ENCODE data around the gene FIS1.

FIS1 gene

GRCh38 chr7:101235522-101235921, 9.4 kb downstream of the FIS1 start:
- no peaks in the 10 kb centered on the region for H3K9me3 ChIP-seq (ENCODE audit: insufficient read depth, low read length, severe bottlenecking)
- H3K27me3 ChIP-seq (ENCODE audit: insufficient read depth, low read length, poor library complexity) = no peaks in the 10 kb centered on the region
- H3K4me3 ChIP-seq (ENCODE audit: low read depth in 1 of 2, low read length in 2 of 2) = no peak overlapping the region
- H3K4me2 ChIP-seq (ENCODE audit: insufficient read depth, low read length) = no peak overlapping the region
- peaks cover 55% of the 10 kb centered on the region for H3K36me3 ChIP-seq (ENCODE audit: insufficient read depth, low read length)
- H3K9ac ChIP-seq (ENCODE audit: low read depth, low read length) = no peak overlapping the region
- H3K79me2 ChIP-seq (ENCODE audit: insufficient read depth, low read length) = peaks cover under 1% of the 10 kb centered on the region; the same call in 1 of the 2 replicates
- H4K20me1 ChIP-seq (ENCODE audit: insufficient read depth, low read length) = peaks cover 17% of the 10 kb centered on the region
- H2AFZ ChIP-seq (ENCODE audit: low read depth, low read length) = no peak overlapping the region
- TF ChIP-seq EZH2 (IDR thresholded peaks at IDR 0.05; ENCODE audit: borderline replicate concordance, low read depth, low read length, severe bottlenecking) = no peak
- no peak for TF ChIP-seq CTCF (IDR thresholded peaks at IDR 0.05; ENCODE audit: borderline replicate concordance, extremely low read depth, low read length, poor library complexity, severe bottlenecking)
- H3K4me1 ChIP-seq (ENCODE audit: insufficient read depth, low read length) = no peaks in the 10 kb centered on the region
- DNase-seq (no peak), ATAC-seq (ENCODE audit: insufficient read depth, low read depth) (no peak)
- no peak overlapping the region for H3K27ac ChIP-seq (ENCODE audit: low read length)

GRCh38 chr7:101235050-101235449, 9.8 kb downstream of the FIS1 start:
- Histone ChIP-seq H2AFZ (ENCODE audit: low read depth, low read length) (no peak overlapping the region), H3K4me1 (ENCODE audit: insufficient read depth, low read length) (no peaks in the 10 kb centered on the region), H3K79me2 (ENCODE audit: insufficient read depth, low read length) (no peaks in the 10 kb centered on the region), H3K9ac (ENCODE audit: low read depth, low read length) (no peak overlapping the region), H3K27me3 (ENCODE audit: insufficient read depth, low read length, poor library complexity) (no peaks in the 10 kb centered on the region), H3K4me2 (ENCODE audit: insufficient read depth, low read length) (no peak overlapping the region), H3K4me3 (ENCODE audit: low read depth in 1 of 2, low read length in 2 of 2) (no peak overlapping the region), H4K20me1 (ENCODE audit: insufficient read depth, low read length) (peaks cover 17% of the 10 kb centered on the region), H3K27ac (ENCODE audit: low read length) (no peak overlapping the region), H3K9me3 (ENCODE audit: insufficient read depth, low read length, severe bottlenecking) (no peaks in the 10 kb centered on the region), H3K36me3 (ENCODE audit: insufficient read depth, low read length) (peaks cover 50% of the 10 kb centered on the region)
- TF ChIP-seq EZH2 (IDR thresholded peaks at IDR 0.05; ENCODE audit: borderline replicate concordance, low read depth, low read length, severe bottlenecking) = no peak
- peak; percentile 51 for TF ChIP-seq CTCF (IDR thresholded peaks at IDR 0.05; ENCODE audit: borderline replicate concordance, extremely low read depth, low read length, poor library complexity, severe bottlenecking)
- ATAC-seq (ENCODE audit: insufficient read depth, low read depth) (0 out of 3 replicates have a peak, but pooled peaks have one; percentile 16), DNase-seq (no peak)

- H3K4me2 ChIP-seq (ENCODE audit: insufficient read depth, low read length) = no peak overlapping the region
- no peaks in the 10 kb centered on the region for H3K79me2 ChIP-seq (ENCODE audit: insufficient read depth, low read length)
- peaks cover 16% of the 10 kb centered on the region for H4K20me1 ChIP-seq (ENCODE audit: insufficient read depth, low read length)
- no peak overlapping the region for H3K9ac ChIP-seq (ENCODE audit: low read depth, low read length)
- no peak for TF ChIP-seq CTCF (IDR thresholded peaks at IDR 0.05; ENCODE audit: borderline replicate concordance, extremely low read depth, low read length, poor library complexity, severe bottlenecking)
- TF ChIP-seq EZH2 (IDR thresholded peaks at IDR 0.05; ENCODE audit: borderline replicate concordance, low read depth, low read length, severe bottlenecking) = no peak
- peaks cover 46% of the 10 kb centered on the region for H3K36me3 ChIP-seq (ENCODE audit: insufficient read depth, low read length)
- DNase-seq (no peak), ATAC-seq (ENCODE audit: insufficient read depth, low read depth) (peak; percentile 34; the same call in 1 of the 3 replicates)
- H3K4me3 ChIP-seq (ENCODE audit: low read depth in 1 of 2, low read length in 2 of 2) = no peak overlapping the region
- no peak overlapping the region for H2AFZ ChIP-seq (ENCODE audit: low read depth, low read length)
- no peak overlapping the region for H3K27ac ChIP-seq (ENCODE audit: low read length)
- H3K4me1 ChIP-seq (ENCODE audit: insufficient read depth, low read length) = no peaks in the 10 kb centered on the region
- H3K27me3 ChIP-seq (ENCODE audit: insufficient read depth, low read length, poor library complexity) = no peaks in the 10 kb centered on the region
- H3K9me3 ChIP-seq (ENCODE audit: insufficient read depth, low read length, severe bottlenecking) = no peaks in the 10 kb centered on the region
Observed at GRCh38 chr7:101234636-101235035, 10.2 kb downstream of the FIS1 start.

Data from DND-41 (cell line).